ENCODE results near the gene KANSL3. TPM values are rescaled to one million over a fixed set of nuclear protein-coding genes. Genes with fewer than 3 reads are reported as not detected.

The KANSL3 gene
- total and polyA plus RNA-seq, 2 donors (not counting 3 experiments of a cell fraction or from before 2014, with no cell fraction given): 27.7 to 36.9 TPM

DNA sequence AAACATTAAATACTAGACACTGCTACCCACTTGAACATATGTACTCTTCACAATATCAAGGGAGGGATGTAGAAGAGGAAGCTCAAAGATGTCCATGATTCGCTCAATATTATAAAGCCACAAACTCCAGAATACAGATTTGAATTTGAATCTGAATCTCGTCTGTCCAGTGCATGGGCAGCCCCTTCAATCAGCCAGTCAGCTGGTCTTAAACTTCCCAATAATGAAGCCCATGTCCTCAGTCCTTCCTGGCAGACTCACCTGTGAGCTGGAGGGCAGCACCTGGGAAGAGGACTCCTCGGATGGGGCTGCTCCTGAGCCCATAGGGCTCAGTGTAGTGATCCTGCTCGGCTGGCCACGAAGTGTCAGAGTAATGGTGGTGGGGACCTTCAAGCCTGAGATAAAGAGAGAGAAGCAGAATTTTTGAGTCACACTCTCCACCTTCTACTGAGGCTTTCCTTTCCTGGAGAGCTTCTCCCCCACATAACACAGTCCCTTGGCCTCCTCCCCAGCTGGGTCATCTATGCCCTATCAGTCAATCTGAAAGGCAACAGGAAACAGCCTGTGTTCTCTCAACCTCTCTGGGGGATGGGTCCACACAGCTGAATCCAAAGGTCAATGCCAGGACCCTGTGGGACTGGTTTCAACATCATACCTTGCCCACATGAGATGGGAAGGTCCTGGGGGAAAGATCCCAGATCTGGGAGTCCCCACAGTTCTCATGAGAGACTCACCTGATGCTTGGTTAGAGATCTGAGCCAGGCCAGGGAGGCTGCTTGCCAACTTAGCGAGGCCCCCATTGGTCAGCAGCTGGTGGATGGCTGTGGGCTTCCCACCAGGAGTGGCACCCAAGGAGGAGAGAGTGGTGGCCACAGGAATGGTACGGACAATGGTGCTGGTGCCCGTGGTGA lies 36.5 kb downstream of the KANSL3 start:
- POLR2A ChIA-PET: no interaction called here
- Histone ChIP-seq H3K4me2 (ENCODE audit: insufficient read depth, low read length) (no peak overlapping the region), H3K4me1 (ENCODE audit: control insufficient read depth, extremely low read depth, insufficient read depth, low read length) (no peaks in the 10 kb centered on the region), H3K79me2 (ENCODE audit: control insufficient read depth, insufficient read depth, low read length) (no peaks in the 10 kb centered on the region), H3K9me3 (replicated peaks; ENCODE audit: control insufficient read depth, insufficient read depth, low read length) (no peaks in the 10 kb centered on the region), H3K27me3 (ENCODE audit: control insufficient read depth in 2 of 2, insufficient read depth in 2 of 2, low read length in 2 of 2) (no peaks in the 10 kb centered on the region), H3K4me3 (replicated peaks in 1 of 3; ENCODE audit: insufficient read depth in 1 of 3, low read depth in 1 of 3, low read length in 3 of 3) (no peak overlapping the region), H3K36me3 (ENCODE audit: control insufficient read depth in 2 of 2, extremely low read depth in 1 of 2, insufficient read depth in 2 of 2, low read length in 2 of 2) (peaks cover 36 to 45% of the 10 kb centered on the region in 2 experiments), H3K9ac (replicated peaks; ENCODE audit: extremely low read depth, insufficient read depth, low read length) (no peak overlapping the region), H2AFZ (ENCODE audit: low read depth, low read length) (no peak overlapping the region), H3K9me1 (replicated peaks; ENCODE audit: control insufficient read depth, extremely low read depth, insufficient read depth, low read length) (no peaks in the 10 kb centered on the region), H4K20me1 (replicated peaks; ENCODE audit: control insufficient read depth, extremely low read depth, insufficient read depth, low read length) (no peaks in the 10 kb centered on the region), H3K27ac (ENCODE audit: insufficient read depth, low read depth, low read length) (no peak overlapping the region)
- no peak for FAIRE-seq
- CTCF ChIA-PET: no interaction called here
- dilution Hi-C loops (cut with MboI; ENCODE audit: extremely low pct_ligation_motif_present, low sequenced_read_pairs): no loop called here
- no peak for TF ChIP-seq POLR2AphosphoS5 (IDR thresholded peaks at IDR 0.05; ENCODE audit: insufficient read depth, low read depth, low read length)
- TF ChIP-seq, protein P1, sequence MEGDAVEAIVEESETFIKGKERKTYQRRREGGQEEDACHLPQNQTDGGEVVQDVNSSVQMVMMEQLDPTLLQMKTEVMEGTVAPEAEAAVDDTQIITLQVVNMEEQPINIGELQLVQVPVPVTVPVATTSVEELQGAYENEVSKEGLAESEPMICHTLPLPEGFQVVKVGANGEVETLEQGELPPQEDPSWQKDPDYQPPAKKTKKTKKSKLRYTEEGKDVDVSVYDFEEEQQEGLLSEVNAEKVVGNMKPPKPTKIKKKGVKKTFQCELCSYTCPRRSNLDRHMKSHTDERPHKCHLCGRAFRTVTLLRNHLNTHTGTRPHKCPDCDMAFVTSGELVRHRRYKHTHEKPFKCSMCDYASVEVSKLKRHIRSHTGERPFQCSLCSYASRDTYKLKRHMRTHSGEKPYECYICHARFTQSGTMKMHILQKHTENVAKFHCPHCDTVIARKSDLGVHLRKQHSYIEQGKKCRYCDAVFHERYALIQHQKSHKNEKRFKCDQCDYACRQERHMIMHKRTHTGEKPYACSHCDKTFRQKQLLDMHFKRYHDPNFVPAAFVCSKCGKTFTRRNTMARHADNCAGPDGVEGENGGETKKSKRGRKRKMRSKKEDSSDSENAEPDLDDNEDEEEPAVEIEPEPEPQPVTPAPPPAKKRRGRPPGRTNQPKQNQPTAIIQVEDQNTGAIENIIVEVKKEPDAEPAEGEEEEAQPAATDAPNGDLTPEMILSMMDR (IDR thresholded peaks at IDR 0.05; ENCODE audit: extremely low read depth in 1 of 2, insufficient read depth in 1 of 2, low read depth in 1 of 2, low read length in 2 of 2): no peak
- no peak for TF ChIP-seq GATA2 (IDR thresholded peaks at IDR 0.05; ENCODE audit: insufficient read depth, insufficient read length, low read depth, low read length)
- TF ChIP-seq EZH2 (IDR thresholded peaks at IDR 0.05; ENCODE audit: borderline replicate concordance, low read depth, low read length, severe bottlenecking): no peak
- no peak for TF ChIP-seq POLR2A (IDR thresholded peaks at IDR 0.05; ENCODE audit: low read depth, low read length)
- TF ChIP-seq JUN (IDR thresholded peaks at IDR 0.05; ENCODE audit: borderline replicate concordance, insufficient read depth, insufficient read length, low read depth): no peak
- TF ChIP-seq, protein P2, sequence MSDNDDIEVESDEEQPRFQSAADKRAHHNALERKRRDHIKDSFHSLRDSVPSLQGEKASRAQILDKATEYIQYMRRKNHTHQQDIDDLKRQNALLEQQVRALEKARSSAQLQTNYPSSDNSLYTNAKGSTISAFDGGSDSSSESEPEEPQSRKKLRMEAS (IDR thresholded peaks at IDR 0.05; ENCODE audit: insufficient read depth, insufficient read length): no peak
- no peak for TF ChIP-seq MYC (IDR thresholded peaks at IDR 0.05; ENCODE audit: low read depth, low read length)
- TF ChIP-seq FOS (IDR thresholded peaks at IDR 0.05; ENCODE audit: borderline replicate concordance, insufficient read depth, low read length): no peak
- BruUV-seq (replicated peaks): no TSS peak
- no peak for DNase-seq (ENCODE audit: low read depth, low spot score)
- intact Hi-C loops (cut with micrococcal nuclease): no loop called here

All from endothelial cell of umbilical vein (primary cell).